Stomach smooth muscle (tissue), 2 donors: ENCODE results near the gene PARL.
A peak's percentile ranks its signal among the peaks of the same experiment; 100 is the strongest.

Experiments used
- H3K27ac ChIP-seq: one replicate; pipeline ENCODE4 v1.7.0; 2013; ENCODE audit warnings: mild to moderate bottlenecking, low read length, inconsistent platforms
- H3K27me3 ChIP-seq, 2 donors: one replicate each; pipeline ENCODE4 v1.7.0; 2013; ENCODE audit warnings: low read length in 2 of 2; ENCODE audit not compliant: insufficient read depth in 2 of 2, control insufficient read depth in 1 of 2
- H3K36me3 ChIP-seq, 2 donors: one replicate each; pipeline ENCODE4 v1.7.0; 2013; ENCODE audit warnings: low read length in 2 of 2; ENCODE audit not compliant: control insufficient read depth in 2 of 2, insufficient read depth in 2 of 2
- H3K4me1 ChIP-seq: one replicate; pipeline ENCODE4 v1.7.0; 2013; ENCODE audit warnings: low read length; ENCODE audit not compliant: control insufficient read depth, insufficient read depth
- H3K4me3 ChIP-seq, 2 donors: one replicate each; pipeline ENCODE4 v1.7.0; 2013; ENCODE audit warnings: low read length in 2 of 2
- H3K9ac ChIP-seq, 2 donors: one replicate each; pipeline ENCODE4 v1.7.0; 2013; ENCODE audit warnings: low read length in 2 of 2, mild to moderate bottlenecking in 1 of 2
- H3K9me3 ChIP-seq, 2 donors: one replicate each; pipeline ENCODE4 v1.7.0; 2013; ENCODE audit warnings: low read length in 2 of 2; ENCODE audit not compliant: control insufficient read depth in 2 of 2
- donor health status: healthy.
- donor health status: Pancreatic carcinoma.

PARL gene

GRCh38 chr3:183884427-183885296 lies at the start of gene PARL:
Gene PARL, minus strand, starts transcription at chr3:183884880. Its CDS starts 34 bp downstream, at chr3:183884846.
- Histone ChIP-seq H3K36me3 (no peaks in the 10 kb centered on the region), H3K9me3 (no peaks in the 10 kb centered on the region), H3K9ac (peak within 1 kb of the TSS; percentile 84 to 87), H3K27me3 (no peaks in the 10 kb centered on the region), H3K4me3 (peak within 1 kb of the TSS; percentile 91 to 98), H3K4me1 (peaks cover 11% of the 10 kb centered on the region), H3K27ac (peak within 1 kb of the TSS; percentile 64)

DNA sequence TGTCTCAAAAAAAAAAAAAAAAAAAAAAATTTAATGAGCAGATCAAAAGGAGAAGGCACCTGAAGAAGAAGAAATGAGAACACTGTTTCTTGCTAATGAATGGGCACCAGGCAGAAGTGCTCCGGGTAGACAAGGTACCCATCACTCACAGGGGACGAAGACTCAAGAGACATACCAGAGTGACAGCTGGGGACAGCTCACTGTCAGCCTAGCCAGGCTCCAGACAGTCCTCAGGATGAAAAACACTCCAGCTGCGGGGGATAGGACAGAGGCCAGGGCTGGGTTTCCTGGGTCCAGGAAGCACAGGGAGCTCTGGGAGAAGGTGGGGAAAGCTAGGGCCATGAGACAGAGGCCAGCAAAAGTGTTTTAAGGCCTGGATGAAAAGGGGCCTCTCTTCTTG lies 48.5 kb upstream of the PARL start:
- no peak overlapping the region for H3K4me3 ChIP-seq
- H3K27ac ChIP-seq = no peak overlapping the region
- no peak overlapping the region for H3K9ac ChIP-seq
- no peaks in the 10 kb centered on the region for H3K9me3 ChIP-seq
- no peaks in the 10 kb centered on the region for H3K27me3 ChIP-seq
- H3K36me3 ChIP-seq = peaks cover 12 to 25% of the 10 kb centered on the region in 2 donors
- no peaks in the 10 kb centered on the region for H3K4me1 ChIP-seq

- H3K4me3 ChIP-seq = no peak overlapping the region
- H3K9me3 ChIP-seq = no peaks in the 10 kb centered on the region
- H3K36me3 ChIP-seq = peaks cover 15 to 21% of the 10 kb centered on the region in 2 donors
- H3K27ac ChIP-seq = no peak overlapping the region
- H3K9ac ChIP-seq = no peak overlapping the region
- H3K4me1 ChIP-seq = no peaks in the 10 kb centered on the region
- H3K27me3 ChIP-seq = no peaks in the 10 kb centered on the region
Measured at GRCh38 chr3:183931881-183932280, 47.2 kb upstream of the PARL start.

DNA sequence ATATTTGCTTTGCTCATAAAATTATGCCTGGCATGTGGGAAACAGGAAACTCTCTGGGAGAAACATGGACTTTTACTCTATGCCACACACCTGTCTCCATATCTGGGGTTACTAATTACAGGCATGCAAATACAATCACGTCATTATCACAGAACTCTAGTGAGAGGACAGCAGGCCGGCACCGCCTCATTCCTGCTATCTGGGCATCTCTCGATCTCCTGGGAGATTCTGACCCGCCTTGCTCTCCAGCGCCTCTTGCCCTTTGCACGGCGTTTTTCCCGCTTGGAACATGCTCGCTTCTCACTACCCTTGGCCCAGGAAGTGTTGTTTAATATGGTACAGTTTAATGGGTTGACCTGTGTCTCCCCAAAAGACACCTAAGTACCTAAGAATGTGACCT lies 45.4 kb upstream of the PARL start:
- Histone ChIP-seq H3K27ac (no peak overlapping the region), H3K9me3 (no peaks in the 10 kb centered on the region), H3K27me3 (no peaks in the 10 kb centered on the region), H3K4me3 (no peak overlapping the region), H3K9ac (no peak overlapping the region), H3K4me1 (no peaks in the 10 kb centered on the region), H3K36me3 (peaks cover 19 to 24% of the 10 kb centered on the region in 2 donors)

DNA sequence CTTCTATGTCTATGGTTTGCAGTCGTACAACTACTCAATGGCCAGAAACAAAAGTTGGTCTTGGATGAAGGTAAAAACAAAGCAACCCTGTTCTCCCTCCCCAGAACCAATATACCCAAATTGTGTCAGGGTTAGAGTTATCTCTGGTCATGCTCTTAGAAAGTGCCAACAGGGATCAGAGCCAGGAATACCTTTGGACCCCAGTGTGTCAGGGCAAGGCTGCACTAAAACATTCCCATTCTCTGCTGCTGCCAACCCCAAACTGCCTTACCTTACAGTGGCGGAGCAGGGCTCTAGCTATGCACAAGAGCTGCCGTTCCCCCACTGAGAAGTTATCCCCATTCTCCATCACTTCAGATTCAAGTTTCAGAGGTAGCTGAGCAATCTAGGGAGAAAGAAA lies 42.4 kb upstream of the PARL start:
- H3K36me3 ChIP-seq = peaks cover 31 to 36% of the 10 kb centered on the region in 2 donors
- H3K27me3 ChIP-seq = no peaks in the 10 kb centered on the region
- H3K9ac ChIP-seq = no peak overlapping the region
- H3K9me3 ChIP-seq = no peaks in the 10 kb centered on the region
- H3K4me1 ChIP-seq = no peaks in the 10 kb centered on the region
- H3K4me3 ChIP-seq = no peak overlapping the region
- no peak overlapping the region for H3K27ac ChIP-seq

DNA sequence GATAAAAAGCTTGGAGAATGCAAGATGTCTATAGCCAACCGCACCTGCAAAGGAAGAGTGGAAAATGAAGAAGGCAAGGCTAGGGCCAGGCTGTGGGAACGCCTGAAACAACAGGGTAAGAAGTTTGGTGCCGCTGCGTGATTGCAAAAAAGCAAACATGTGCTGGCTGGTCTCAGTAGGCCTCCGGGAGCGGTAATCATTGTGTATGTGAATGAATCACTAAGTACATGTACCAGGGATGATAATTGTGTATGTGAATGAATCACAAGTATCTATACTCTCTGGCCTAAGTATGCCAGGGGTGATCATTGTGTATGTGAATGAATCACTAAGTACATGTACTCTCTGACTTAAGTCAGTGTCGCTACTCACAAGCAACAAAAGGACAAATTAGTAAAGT lies 40.3 kb upstream of the PARL start:
- Histone ChIP-seq H3K4me3 (no peak overlapping the region), H3K9ac (no peak overlapping the region), H3K27ac (no peak overlapping the region), H3K27me3 (no peaks in the 10 kb centered on the region), H3K9me3 (no peaks in the 10 kb centered on the region), H3K4me1 (no peaks in the 10 kb centered on the region), H3K36me3 (peaks cover 33 to 41% of the 10 kb centered on the region in 2 donors)

DNA sequence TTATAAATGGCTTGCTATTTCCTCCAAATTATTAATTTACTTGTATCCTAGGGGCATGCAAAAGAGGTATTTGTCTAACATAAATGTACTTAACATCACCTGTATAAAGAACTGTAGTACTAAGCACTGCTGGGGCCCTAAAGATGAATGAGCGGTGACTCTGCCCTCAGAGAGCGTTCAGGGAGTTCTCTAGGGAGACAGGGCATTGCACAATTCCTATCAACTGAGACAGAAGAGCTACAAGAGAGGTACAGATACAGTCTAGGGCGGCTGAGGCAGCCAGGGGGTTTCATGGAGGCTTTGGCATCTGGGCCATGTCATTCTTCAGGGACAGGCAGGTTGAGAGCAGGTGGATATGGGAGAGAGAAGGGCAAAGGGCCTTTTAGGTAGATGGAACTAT lies 39.9 kb upstream of the PARL start:
- no peak overlapping the region for H3K27ac ChIP-seq
- no peak overlapping the region for H3K9ac ChIP-seq
- H3K36me3 ChIP-seq = peaks cover 38 to 46% of the 10 kb centered on the region in 2 donors
- H3K27me3 ChIP-seq = no peaks in the 10 kb centered on the region
- H3K4me1 ChIP-seq = no peaks in the 10 kb centered on the region
- no peak overlapping the region for H3K4me3 ChIP-seq
- no peaks in the 10 kb centered on the region for H3K9me3 ChIP-seq

GRCh38 chr3:183922421-183922820 lies 37.7 kb upstream of the PARL start:
- H3K27me3 ChIP-seq = no peaks in the 10 kb centered on the region
- no peaks in the 10 kb centered on the region for H3K4me1 ChIP-seq
- H3K36me3 ChIP-seq = peaks cover 29 to 40% of the 10 kb centered on the region in 2 donors
- H3K9me3 ChIP-seq = no peaks in the 10 kb centered on the region
- no peak overlapping the region for H3K27ac ChIP-seq
- H3K9ac ChIP-seq = no peak overlapping the region
- no peak overlapping the region for H3K4me3 ChIP-seq

DNA sequence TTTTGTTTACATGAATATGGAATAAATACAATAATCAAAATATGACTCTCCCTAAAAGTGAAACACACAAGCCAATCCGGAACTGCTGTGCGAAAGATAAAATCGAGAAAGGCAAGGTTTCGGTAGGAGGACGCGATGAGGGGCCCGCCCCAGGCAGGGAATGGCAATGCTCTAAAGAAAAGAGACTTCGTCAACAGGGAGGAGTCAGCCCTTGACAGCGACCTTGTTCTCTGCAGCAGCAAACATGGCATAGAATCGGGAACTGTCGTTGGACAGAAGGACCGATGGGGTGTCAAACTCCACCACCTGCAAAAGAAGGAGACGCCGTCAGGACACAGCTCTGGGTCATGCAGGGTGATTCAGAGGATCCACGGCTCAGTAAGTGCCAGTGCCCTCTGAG lies 36.4 kb upstream of the PARL start:
- Histone ChIP-seq H3K9ac (no peak overlapping the region), H3K4me3 (no peak overlapping the region), H3K27ac (no peak overlapping the region), H3K4me1 (no peaks in the 10 kb centered on the region), H3K36me3 (peaks cover 23 to 36% of the 10 kb centered on the region in 2 donors), H3K27me3 (no peaks in the 10 kb centered on the region), H3K9me3 (no peaks in the 10 kb centered on the region)

DNA sequence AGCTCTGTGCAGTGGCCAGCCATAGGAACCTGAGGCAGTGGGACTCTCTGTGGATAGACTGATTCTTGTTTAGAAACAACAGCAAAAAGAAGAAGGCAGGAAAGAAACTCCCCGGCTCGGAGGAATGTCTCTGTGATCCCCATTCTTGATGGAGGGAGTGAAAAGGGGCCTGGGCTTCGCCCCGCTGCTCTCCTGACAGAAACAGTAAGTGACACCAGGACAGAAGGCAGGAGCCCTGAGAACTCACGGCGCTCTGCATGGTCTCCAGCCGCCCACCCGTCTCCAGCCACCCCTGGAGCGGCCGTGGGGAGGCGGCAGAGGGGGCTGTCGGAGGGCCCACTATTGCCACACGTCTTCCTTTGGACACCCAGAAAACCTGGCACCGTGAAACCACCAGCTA lies 35.7 kb upstream of the PARL start:
- Histone ChIP-seq H3K27me3 (no peaks in the 10 kb centered on the region), H3K4me1 (no peaks in the 10 kb centered on the region), H3K36me3 (peaks cover 23 to 34% of the 10 kb centered on the region in 2 donors), H3K9ac (no peak overlapping the region), H3K27ac (no peak overlapping the region), H3K4me3 (no peak overlapping the region), H3K9me3 (no peaks in the 10 kb centered on the region)

- Histone ChIP-seq H3K9ac (no peak overlapping the region), H3K27ac (no peak overlapping the region), H3K9me3 (no peaks in the 10 kb centered on the region), H3K36me3 (peaks cover 12 to 22% of the 10 kb centered on the region in 2 donors), H3K27me3 (no peaks in the 10 kb centered on the region), H3K4me3 (no peak overlapping the region), H3K4me1 (no peaks in the 10 kb centered on the region)
Measured at GRCh38 chr3:183918178-183918577, 33.5 kb upstream of the PARL start.
